ENCODE results near the gene PDE4B.

GRCh38 chr1:66240491-66241484 lies 448.1 kb downstream of the PDE4B start:
- no peak for TF ChIP-seq SNAI1 (CRISPR knock-in tag; IDR thresholded peaks at IDR 0.05; ENCODE audit: borderline replicate concordance)
- no peak for TF ChIP-seq CTCF (CRISPR knock-in tag; IDR thresholded peaks at IDR 0.05)
- no peak for TF ChIP-seq PCBP2 (optimal IDR thresholded peaks at IDR 0.05; ENCODE audit: low read depth, low read length, poor library complexity, severe bottlenecking)
- TF ChIP-seq FOXM1 (CRISPR knock-in tag; IDR thresholded peaks at IDR 0.05) = no peak
- no peak for TF ChIP-seq HCFC1 (IDR thresholded peaks at IDR 0.05; ENCODE audit: low read depth, low read length)
- no peak for TF ChIP-seq PHF8 (CRISPR knock-in tag; IDR thresholded peaks at IDR 0.05)

Measured in HepG2 (cell line).